8988T (cell line): Measurements from ENCODE around the gene BICDL2.

Source experiments
- DNase-seq: peaks from one replicate; pipeline ENCODE4 v3.0.0; 2011

BICDL2 gene

DNA sequence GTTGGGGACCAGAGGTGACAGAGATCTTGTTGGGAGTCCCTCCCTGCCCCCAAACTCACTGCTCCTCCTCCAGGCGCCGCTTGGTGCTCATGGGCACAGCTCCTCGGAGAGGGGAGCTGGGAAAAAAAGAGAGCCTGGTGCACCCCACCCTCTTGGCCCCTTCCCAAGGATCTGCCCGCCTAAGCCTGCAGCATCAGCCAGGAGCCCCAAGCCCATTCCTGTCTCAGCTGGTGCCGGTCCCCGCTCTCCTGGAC lies 13.4 kb downstream of the BICDL2 start:
- no peak for DNase-seq

DNA sequence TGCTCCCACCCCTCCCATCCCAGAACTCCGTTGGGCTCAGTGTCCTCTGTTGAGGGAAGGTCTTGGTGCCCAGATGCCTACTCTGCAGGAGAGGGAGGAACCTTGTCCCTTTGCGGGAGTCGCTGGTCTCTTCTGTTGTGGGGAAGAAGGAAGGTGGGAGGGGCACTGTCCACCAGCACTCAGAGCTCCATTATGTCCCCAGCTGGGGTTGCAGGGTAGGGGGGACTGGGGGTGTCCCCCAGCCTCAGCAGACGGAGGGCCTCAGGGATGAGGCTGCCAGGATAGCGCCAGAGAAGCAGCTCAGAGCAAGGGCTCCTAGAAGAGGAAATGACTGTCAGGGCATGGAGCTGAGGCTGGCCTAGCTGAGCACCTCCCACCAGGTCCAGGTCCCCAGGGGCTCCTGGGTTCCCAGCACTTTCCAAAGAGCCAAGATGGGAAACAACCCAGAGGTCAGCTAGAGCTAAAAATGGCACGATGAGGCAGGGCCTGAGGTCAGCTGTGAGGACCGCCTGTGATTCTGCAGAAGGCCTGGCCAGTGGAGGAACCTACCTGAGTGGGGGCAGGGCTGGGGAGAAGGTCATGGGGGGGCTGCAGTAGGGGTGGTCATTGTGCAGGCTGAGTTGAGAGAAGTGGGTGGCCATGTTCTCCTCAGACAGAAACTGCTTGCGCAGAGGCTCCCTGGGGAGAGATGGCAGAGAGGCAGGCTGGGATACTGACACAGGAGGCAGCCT lies 13.9 kb downstream of the BICDL2 start:
- DNase-seq, result no peak

DNA sequence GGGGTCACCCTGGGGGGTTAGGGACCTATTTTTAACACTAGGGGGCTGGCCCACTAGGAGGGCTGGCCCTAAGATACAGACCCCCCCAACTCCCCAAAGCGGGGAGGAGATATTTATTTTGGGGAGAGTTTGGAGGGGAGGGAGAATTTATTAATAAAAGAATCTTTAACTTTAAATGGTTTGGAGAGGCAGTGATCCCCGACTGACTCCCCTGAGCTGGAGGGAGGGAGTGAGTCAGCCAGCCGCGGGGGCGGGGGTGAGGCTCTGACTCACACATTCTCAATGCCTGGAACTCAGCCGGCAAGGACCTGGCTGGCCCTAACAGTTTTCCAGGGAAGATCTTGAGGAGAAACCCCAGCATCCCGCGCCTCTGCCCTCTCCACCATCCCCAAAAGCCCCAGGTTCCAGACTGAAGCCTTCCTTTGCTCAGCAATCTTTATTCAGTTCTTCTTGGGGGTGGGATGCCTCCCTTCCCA lies 14.5 kb downstream of the BICDL2 start:
- DNase-seq, result no peak

DNA sequence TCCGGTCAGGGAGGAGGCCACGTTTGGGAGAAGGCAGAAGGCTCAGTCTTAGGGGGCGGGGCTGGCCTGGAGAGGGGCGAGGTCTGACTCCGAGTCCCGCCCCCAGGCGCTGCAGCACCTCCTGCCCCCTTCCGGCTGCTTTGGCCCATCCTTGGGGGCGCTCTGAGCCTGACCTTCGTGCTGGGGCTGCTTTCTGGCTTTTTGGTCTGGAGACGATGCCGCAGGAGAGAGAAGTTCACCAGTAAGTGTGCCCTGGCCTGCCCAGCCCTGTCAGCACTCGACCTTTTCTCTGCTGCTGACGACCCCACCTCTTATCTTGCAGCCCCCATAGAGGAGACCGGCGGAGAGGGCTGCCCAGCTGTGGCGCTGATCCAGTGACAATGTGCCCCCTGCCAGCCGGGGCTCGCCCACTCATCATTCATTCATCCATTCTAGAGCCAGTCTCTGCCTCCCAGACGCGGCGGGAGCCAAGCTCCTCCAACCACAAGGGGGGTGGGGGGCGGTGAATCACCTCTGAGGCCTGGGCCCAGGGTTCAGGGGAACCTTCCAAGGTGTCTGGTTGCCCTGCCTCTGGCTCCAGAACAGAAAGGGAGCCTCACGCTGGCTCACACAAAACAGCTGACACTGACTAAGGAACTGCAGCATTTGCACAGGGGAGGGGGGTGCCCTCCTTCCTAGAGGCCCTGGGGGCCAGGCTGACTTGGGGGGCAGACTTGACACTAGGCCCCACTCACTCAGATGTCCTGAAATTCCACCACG lies 15.1 kb downstream of the BICDL2 start:
- DNase-seq, result peak; percentile 64

GRCh38 chr16:3020604-3021448 lies 15.9 kb downstream of the BICDL2 start:
- DNase-seq, result peak; percentile 73

DNA sequence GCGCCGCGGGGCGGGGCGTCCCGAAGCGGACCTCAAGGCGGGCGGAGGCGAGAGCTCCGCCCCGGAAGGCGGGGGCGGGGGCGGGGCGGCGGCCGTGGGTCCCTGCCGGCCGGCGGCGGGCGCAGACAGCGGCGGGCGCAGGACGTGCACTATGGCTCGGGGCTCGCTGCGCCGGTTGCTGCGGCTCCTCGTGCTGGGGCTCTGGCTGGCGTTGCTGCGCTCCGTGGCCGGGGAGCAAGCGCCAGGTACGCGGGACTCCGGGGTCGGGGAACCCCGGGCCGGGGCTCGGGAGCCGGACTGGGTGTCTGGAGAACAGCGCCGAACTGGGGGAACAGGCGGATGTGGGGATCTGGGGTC lies 16.5 kb downstream of the BICDL2 start, which contains the start of gene TNFRSF12A:
Gene TNFRSF12A, plus strand, starts transcription at position 122 of the 357 bp plus-strand sequence. Its CDS starts 30 bp downstream, at position 152.
- DNase-seq, result peak; percentile 74

- DNase-seq, result no peak
Measured at GRCh38 chr16:3019594-3020246, 17.0 kb downstream of the BICDL2 start.

- no peak for DNase-seq
Measured at GRCh38 chr16:3017794-3018506, 18.8 kb downstream of the BICDL2 start, which contains the start of gene CLDN6. CLDN6 (minus strand) TSS chr16:3018183; CDS start chr16:3016021, 2,162 bp downstream.

- DNase-seq, result no peak
Measured at GRCh38 chr16:3017344-3017743, 19.4 kb downstream of the BICDL2 start.

DNA sequence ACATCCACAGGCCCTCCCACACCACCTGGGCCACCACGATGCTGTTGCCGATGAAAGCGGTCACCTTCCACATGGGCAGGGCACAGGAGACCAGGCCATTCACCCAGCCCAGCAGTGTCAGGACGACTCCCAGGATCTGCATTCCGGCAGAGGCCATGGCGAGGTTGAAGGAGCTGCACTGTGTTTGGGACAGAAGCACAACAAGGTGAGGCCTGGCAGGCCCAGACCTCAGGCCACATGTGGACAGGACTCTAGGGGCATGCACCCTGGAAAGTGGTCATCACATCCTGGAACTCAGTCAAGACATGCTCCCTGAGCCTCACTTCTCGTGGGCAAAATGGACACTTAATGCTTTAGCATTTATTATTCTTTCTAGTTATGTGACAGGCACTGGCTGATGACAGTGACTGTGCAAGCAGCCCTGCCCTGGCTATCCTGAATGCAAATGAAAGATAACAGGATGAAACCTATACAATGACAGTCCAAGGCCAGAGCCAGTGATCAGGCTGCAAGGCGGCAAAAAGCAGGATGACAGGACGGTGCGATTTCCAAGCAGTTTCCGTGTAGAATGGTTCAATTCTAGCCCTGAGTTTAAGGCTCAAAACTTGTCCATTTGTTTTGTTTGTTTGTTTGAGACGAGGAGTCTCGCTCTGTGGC lies 20.8 kb downstream of the BICDL2 start:
- DNase-seq, result no peak

GRCh38 chr16:3014971-3015370 lies 21.8 kb downstream of the BICDL2 start:
- DNase-seq, result no peak

DNA sequence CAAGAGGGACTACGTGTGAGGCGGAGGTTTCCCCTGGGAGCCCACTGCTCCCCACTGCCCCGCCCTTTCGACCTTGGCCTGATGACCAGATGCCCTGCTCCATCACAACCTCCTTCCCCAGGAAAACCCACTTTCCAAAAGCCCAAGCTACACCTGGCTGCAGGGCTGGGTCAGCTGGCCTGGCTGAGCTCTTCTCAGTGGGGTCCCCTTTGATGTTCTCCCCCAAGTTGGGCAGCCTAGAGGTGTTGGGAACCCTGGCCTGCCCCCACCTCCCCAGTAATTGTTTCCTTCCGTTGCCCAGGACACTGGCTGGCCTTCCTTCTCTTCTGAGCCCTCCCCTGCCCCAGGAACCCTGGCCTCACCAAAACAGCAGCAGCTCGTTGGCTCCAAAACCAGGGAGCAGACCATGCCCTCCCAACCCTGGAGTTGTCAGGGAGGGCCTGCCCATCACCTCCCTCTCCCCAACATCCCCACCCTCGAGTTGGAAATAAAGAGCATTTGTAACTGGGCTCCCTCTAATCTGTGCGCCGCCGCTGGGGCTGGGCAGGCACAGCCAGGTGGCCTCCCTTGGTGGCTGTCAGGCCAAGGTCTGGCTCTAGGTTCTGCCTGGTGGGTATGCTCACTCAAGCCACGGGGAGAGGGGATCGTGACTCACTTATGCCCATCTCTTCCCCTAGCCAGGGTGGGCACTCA lies 22.6 kb downstream of the BICDL2 start:
- no peak for DNase-seq

DNA sequence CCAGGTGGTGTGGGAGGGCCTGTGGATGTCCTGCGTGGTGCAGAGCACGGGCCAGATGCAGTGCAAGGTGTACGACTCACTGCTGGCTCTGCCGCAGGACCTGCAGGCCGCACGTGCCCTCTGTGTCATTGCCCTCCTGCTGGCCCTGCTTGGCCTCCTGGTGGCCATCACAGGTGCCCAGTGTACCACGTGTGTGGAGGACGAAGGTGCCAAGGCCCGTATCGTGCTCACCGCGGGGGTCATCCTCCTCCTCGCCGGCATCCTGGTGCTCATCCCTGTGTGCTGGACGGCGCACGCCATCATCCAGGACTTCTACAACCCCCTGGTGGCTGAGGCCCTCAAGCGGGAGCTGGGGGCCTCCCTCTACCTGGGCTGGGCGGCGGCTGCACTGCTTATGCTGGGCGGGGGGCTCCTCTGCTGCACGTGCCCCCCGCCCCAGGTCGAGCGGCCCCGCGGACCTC lies 23.2 kb downstream of the BICDL2 start:
- DNase-seq, result no peak

- DNase-seq, result no peak
Measured at GRCh38 chr16:3012828-3013420, 23.8 kb downstream of the BICDL2 start, which contains the start of gene CLDN9. CLDN9 (plus strand) TSS chr16:3012923; CDS start chr16:3013363, 440 bp downstream.

DNA sequence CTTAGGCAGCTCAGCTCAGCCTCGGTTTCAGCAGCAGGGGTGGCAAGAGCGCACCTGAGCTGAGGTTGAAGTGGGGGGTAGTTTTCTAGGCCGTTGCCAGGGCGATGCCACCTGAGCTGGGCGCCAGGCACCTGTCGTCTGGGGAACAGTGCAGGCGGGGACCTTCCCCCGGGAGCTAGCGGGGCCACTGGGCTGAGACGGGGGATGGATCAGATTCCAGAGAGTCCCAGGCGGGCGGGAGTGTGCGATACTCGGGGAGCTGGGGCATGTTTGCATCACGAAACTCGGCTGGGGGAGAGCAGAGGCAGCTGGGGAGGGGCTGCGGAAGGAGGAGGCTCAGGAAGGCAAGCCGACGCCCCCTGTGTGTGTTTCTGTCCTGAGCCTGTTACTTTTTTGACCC lies 24.5 kb downstream of the BICDL2 start:
- DNase-seq, result no peak

DNA sequence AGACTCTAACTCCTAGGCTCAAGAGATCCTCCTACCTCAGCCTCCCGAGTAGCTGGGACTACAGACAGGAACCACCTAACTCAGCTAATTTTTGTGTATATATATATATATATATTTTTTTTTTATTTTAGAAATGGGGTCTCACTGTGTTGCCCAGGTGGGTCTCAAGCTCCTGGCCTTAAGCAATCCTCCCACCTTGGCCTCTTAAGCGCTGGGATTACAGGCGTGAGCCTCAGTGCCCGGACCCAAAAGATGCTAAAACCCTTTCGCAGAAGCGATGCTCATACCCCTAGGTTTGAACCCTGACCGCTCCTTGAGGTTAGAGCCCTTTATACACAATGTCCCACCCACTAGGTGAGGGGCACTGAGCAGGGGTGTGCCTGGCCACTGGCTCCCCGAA lies 26.2 kb downstream of the BICDL2 start:
- DNase-seq, result no peak

GRCh38 chr16:3009568-3010390 lies 27.0 kb downstream of the BICDL2 start:
- DNase-seq, result no peak

GRCh38 chr16:3008690-3009037 lies 28.1 kb downstream of the BICDL2 start:
- no peak for DNase-seq

- DNase-seq, result no peak
Measured at GRCh38 chr16:3007957-3008689, 28.6 kb downstream of the BICDL2 start.
